SU-DHL-6 (cell line): ENCODE data around the gene THNSL1.

Experiments
- CTCF ChIP-seq: fragments of 200-600 bp; sonication (generic); IDR thresholded peaks from one replicate; pipeline ENCODE4 v1.5.1; 2017; ENCODE audit warnings: antibody characterized with exemption, mild to moderate bottlenecking, low read length, moderate library complexity; ENCODE audit not compliant: insufficient read depth, poor library complexity, severe bottlenecking
- EZH2phosphoT487 ChIP-seq: fragments of 200-600 bp; sonication (generic), shearing (Covaris generic); conservative IDR thresholded peaks from 2 replicates; pipeline ENCODE4 v1.6.1; 2018; ENCODE audit warnings: mild to moderate bottlenecking, antibody characterized with exemption, low read length, moderate library complexity, mixed read lengths

DNA sequence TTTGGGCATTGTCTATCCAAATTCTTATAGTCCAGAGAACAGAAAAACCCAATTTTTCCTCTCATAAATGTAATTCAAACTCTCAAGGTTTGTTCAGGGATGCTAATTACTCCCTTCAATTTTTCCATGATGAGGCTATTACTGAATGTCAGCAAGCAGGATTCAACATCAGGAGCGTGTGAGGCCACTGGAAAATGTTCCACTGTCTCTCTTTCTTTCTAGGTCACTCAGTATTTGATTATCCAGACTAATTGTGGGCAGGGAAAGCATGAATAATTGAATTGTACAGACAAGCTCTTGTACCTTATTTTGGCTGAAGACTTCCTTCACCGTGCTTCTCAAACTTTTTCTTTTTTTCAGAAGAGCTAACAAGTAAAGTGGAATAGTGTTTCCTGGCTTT lies 30.7 kb downstream of the THNSL1 start:
- TF ChIP-seq CTCF (no peak), EZH2phosphoT487 (no peak)
